Ishikawa (cell line): Measurements from ENCODE around the gene TRAK1.

Source experiments
- CEBPB ChIP-seq: IDR thresholded peaks from 2 replicates; pipeline ENCODE4 v1.6.1; 2012
- CREB1 ChIP-seq: IDR thresholded peaks from 2 replicates; pipeline ENCODE4 v1.6.1; 2012; ENCODE audit warnings: low read depth
- EGR1 ChIP-seq: IDR thresholded peaks from 2 replicates; pipeline ENCODE4 v1.6.1; 2012
- EP300 ChIP-seq: IDR thresholded peaks from 2 replicates; pipeline ENCODE4 v1.6.1; 2012; ENCODE audit warnings: borderline replicate concordance
- FOXM1 ChIP-seq: IDR thresholded peaks from 2 replicates; pipeline ENCODE4 v1.6.1; 2012; ENCODE audit warnings: low read depth, borderline replicate concordance
- NFIC ChIP-seq: IDR thresholded peaks from 2 replicates; pipeline ENCODE4 v1.6.1; 2012
- RAD21 ChIP-seq: IDR thresholded peaks from 2 replicates; pipeline ENCODE4 v1.6.1; 2012; ENCODE audit warnings: low read depth
- REST ChIP-seq: IDR thresholded peaks from 2 replicates; pipeline ENCODE4 v1.6.1; 2012; ENCODE audit warnings: low read depth, mild to moderate bottlenecking
- TAF1 ChIP-seq: IDR thresholded peaks from 2 replicates; pipeline ENCODE4 v1.6.1; 2012; ENCODE audit warnings: low read depth, mild to moderate bottlenecking
- TCF12 ChIP-seq: IDR thresholded peaks from 2 replicates; pipeline ENCODE4 v1.6.1; 2012; ENCODE audit warnings: low read depth
- TEAD4 ChIP-seq: IDR thresholded peaks from 2 replicates; pipeline ENCODE4 v1.6.1; 2012
- YY1 ChIP-seq: IDR thresholded peaks from 2 replicates; pipeline ENCODE4 v1.6.1; 2012; ENCODE audit warnings: low read depth
- ZBTB7A ChIP-seq: IDR thresholded peaks from 2 replicates; pipeline ENCODE4 v1.6.1; 2012; ENCODE audit warnings: low read depth
- TF ChIP-seq, protein P1 (sequence below): IDR thresholded peaks from 2 replicates; pipeline ENCODE4 v1.6.1; 2012
- TF ChIP-seq, protein P2 (sequence below): IDR thresholded peaks from 2 replicates; pipeline ENCODE4 v1.6.1; 2012

The TRAK1 gene

DNA sequence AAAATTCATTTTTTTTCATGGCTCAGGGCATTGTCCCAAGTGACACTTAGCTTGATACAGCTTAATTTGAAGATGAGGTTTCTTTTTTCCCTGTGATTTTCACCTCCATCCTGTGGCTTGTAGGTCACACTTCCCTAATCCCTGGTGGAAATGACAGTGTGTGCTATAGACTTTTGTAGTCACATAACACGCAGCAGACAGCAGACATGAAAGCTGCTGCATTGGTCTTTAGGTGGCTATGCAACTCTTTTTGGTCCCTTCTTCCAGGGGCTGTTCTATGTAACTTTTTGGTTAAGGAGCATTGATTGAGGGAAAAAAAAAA, 38.8 kb downstream of the TRAK1 start:
- TF ChIP-seq TCF12: no peak
- TF ChIP-seq TEAD4: no peak
- no peak for TF ChIP-seq ZBTB7A
- TF ChIP-seq CEBPB: no peak
- no peak for TF ChIP-seq FOXM1
- no peak for TF ChIP-seq TAF1
- no peak for TF ChIP-seq NFIC
- TF ChIP-seq CREB1: no peak
- no peak for TF ChIP-seq YY1

DNA sequence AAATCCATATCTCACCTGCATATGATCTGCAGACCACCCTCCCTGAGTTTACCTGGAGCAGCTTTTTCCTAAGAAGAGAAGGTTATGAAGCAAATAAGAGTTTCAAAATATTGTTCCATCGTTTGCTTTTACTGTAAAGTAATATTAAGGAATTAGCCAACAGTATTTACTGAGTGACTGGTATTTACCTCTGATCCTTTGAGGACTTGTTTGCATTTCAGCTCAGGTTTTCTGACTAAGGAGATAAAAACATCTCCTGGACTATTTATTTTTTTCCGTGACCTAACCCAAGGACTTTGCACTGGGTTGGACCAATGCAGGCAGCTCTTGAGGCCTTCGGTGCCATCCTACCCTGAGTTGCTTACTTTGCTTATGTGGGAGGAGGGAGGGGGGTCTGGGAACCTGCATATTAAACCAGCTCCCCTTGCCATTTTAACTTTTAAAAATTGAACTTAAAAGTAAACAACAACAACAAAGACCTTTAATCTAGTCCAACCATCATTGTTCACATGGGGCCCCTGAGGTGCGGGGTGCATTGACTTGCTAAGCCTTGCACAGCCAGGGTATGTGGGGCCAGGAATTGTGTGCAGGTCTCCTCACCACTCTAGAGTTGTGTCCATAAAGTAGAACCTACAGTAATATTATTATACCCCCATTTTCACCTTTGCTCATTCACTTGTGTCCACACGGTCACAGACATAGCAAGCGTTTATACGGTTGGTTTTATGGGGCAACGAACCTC, 39.3 kb downstream of the TRAK1 start:
- TF ChIP-seq YY1 (no peak), TCF12 (no peak), ZBTB7A (no peak), RAD21 (no peak)
- TF ChIP-seq, protein P1, sequence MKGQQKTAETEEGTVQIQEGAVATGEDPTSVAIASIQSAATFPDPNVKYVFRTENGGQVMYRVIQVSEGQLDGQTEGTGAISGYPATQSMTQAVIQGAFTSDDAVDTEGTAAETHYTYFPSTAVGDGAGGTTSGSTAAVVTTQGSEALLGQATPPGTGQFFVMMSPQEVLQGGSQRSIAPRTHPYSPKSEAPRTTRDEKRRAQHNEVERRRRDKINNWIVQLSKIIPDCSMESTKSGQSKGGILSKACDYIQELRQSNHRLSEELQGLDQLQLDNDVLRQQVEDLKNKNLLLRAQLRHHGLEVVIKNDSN: no peak

GRCh38 chr3:42133500-42134298, 42.5 kb downstream of the TRAK1 start:
- TF ChIP-seq EP300 (no peak), FOXM1 (no peak), EGR1 (no peak), TEAD4 (no peak), TCF12 (no peak), CREB1 (no peak), ZBTB7A (no peak), REST (no peak), TAF1 (no peak), CEBPB (no peak), YY1 (no peak), RAD21 (no peak), NFIC (no peak)
- TF ChIP-seq, protein P1: no peak
- TF ChIP-seq, protein P2, sequence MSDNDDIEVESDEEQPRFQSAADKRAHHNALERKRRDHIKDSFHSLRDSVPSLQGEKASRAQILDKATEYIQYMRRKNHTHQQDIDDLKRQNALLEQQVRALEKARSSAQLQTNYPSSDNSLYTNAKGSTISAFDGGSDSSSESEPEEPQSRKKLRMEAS: no peak

- no peak for TF ChIP-seq TEAD4
- no peak for TF ChIP-seq YY1
These were observed 43.8 kb downstream of the TRAK1 start for GRCh38 chr3:42134867-42135464.

- no peak for TF ChIP-seq TCF12
- no peak for TF ChIP-seq NFIC
- TF ChIP-seq TAF1: no peak
- TF ChIP-seq REST: no peak
- TF ChIP-seq FOXM1: no peak
- TF ChIP-seq TEAD4: no peak
- no peak for TF ChIP-seq RAD21
- no peak for TF ChIP-seq EP300
- TF ChIP-seq, protein P2: no peak
- TF ChIP-seq EGR1: no peak
- no peak for TF ChIP-seq ZBTB7A
- TF ChIP-seq YY1: no peak
- TF ChIP-seq, protein P1: no peak
These were observed 48.7 kb downstream of the TRAK1 start for GRCh38 chr3:42139621-42140453.
